GM23338 (cell line): ENCODE measurements around the gene MBNL1. TPM values are rescaled to one million over a fixed set of nuclear protein-coding genes. Genes with fewer than 3 reads are reported as not detected.

ENCODE experiments used
- ATAC-seq: fragments of 200-7000 bp; cut with Tn5 transposase; 3 replicates; pipeline ENCODE4 v1.9.1; 2020
- DNase-seq: peaks from one replicate; pipeline ENCODE4 v3.0.0-alpha.2; 2015; ENCODE audit warnings: low spot score
- H2AFZ ChIP-seq: fragments of 200-600 bp; sonication (generic); 2 replicates; pipeline ENCODE4 v1.8.0; 2016; ENCODE audit warnings: antibody characterized with exemption, mild to moderate bottlenecking, moderate library complexity
- H3F3A ChIP-seq: fragments of 200-600 bp; sonication (generic); replicated peaks from 2 replicates; pipeline ENCODE4 v1.8.0; 2017; ENCODE audit warnings: antibody characterized with exemption, mixed run types, low read depth
- H3K27ac ChIP-seq: fragments of 200-600 bp; sonication (generic); 2 replicates; pipeline ENCODE4 v1.6.1; 2016; ENCODE audit warnings: low read depth
- H3K27me3 ChIP-seq: fragments of 200-600 bp; sonication (generic); 2 replicates; pipeline ENCODE4 v1.8.0; 2016; ENCODE audit warnings: mild to moderate bottlenecking, mixed run types, moderate library complexity; ENCODE audit not compliant: insufficient read depth
- H3K36me3 ChIP-seq: fragments of 200-600 bp; sonication (generic); 2 replicates; pipeline ENCODE4 v1.8.0; 2016; ENCODE audit warnings: mild to moderate bottlenecking; ENCODE audit not compliant: insufficient read depth
- H3K4me1 ChIP-seq: fragments of 200-600 bp; sonication (generic); 2 replicates; pipeline ENCODE4 v1.8.0; 2016; ENCODE audit warnings: mild to moderate bottlenecking, moderate library complexity; ENCODE audit not compliant: insufficient read depth
- H3K4me2 ChIP-seq: fragments of 200-600 bp; sonication (generic); 2 replicates; pipeline ENCODE4 v1.7.1; 2017; ENCODE audit warnings: mixed run types
- H3K4me3 ChIP-seq: fragments of 200-600 bp; sonication (generic); 2 replicates; pipeline ENCODE4 v1.6.1; 2016; ENCODE audit warnings: mixed run types
- H3K79me2 ChIP-seq: fragments of 200-600 bp; sonication (generic); replicated peaks from 2 replicates; pipeline ENCODE4 v1.8.0; 2017; ENCODE audit warnings: mild to moderate bottlenecking; ENCODE audit not compliant: insufficient read depth
- H3K9me2 ChIP-seq: fragments of 200-600 bp; sonication (generic); 2 replicates; pipeline ENCODE4 v1.8.0; 2017; ENCODE audit not compliant: insufficient read depth
- H4K20me1 ChIP-seq: fragments of 200-600 bp; sonication (generic); replicated peaks from 2 replicates; pipeline ENCODE4 v1.8.0; 2017; ENCODE audit warnings: mild to moderate bottlenecking; ENCODE audit not compliant: insufficient read depth
- H3K27ac Mint-ChIP-seq: 2 replicates; pipeline ENCODE4 v1.8.0; 2020; ENCODE audit warnings: inconsistent platforms, mild to moderate bottlenecking, moderate library complexity, mixed read lengths
- H3K27me3 Mint-ChIP-seq: 3 replicates; pipeline ENCODE4 v1.8.0; 2022; ENCODE audit warnings: low read depth, mild to moderate bottlenecking, moderate library complexity, mixed read lengths, inconsistent platforms; ENCODE audit not compliant: insufficient read depth, poor library complexity
- H3K36me3 Mint-ChIP-seq: 3 replicates; pipeline ENCODE4 v1.8.0; 2021; ENCODE audit warnings: low read depth, mild to moderate bottlenecking, inconsistent platforms, moderate library complexity, mixed read lengths
- H3K4me1 Mint-ChIP-seq: 3 replicates; pipeline ENCODE4 v1.8.0; 2020; ENCODE audit warnings: mild to moderate bottlenecking, inconsistent platforms, mixed read lengths
- H3K4me3 Mint-ChIP-seq: 3 replicates; pipeline ENCODE4 v1.8.0; 2021; ENCODE audit warnings: moderate library complexity, mild to moderate bottlenecking, inconsistent platforms, mixed read lengths
- H3K9me3 Mint-ChIP-seq: 3 replicates; pipeline ENCODE4 v1.8.0; 2020; ENCODE audit warnings: moderate library complexity, mild to moderate bottlenecking, inconsistent platforms, mixed read lengths
- CTCF ChIP-seq, 2 experiments: fragments of 200-600 bp in 1 of 2; sonication (generic) in 1 of 2; conservative IDR thresholded peaks; 2 replicates each; pipeline versions ENCODE4 v1.5.1 to v1.6.1; 2016 to 2017; ENCODE audit warnings: antibody characterized with exemption in 2 of 2, low read depth in 2 of 2, mild to moderate bottlenecking in 2 of 2, moderate library complexity in 1 of 2
- EZH2 ChIP-seq: fragments of 200-600 bp; sonication (generic); IDR thresholded peaks from one replicate; pipeline ENCODE4 v1.8.0; 2017; ENCODE audit warnings: antibody characterized with exemption, mild to moderate bottlenecking, low read depth; ENCODE audit not compliant: unreplicated experiment
- ZNF331 ChIP-seq: fragments of 250-450 bp; sonication (Bioruptor Pico); IDR thresholded peaks from 2 replicates; pipeline ENCODE4 v1.5.0; 2020; ENCODE audit warnings: low read depth, mild to moderate bottlenecking, moderate library complexity
- ZNF462 ChIP-seq: fragments of 250-450 bp; sonication (Bioruptor Pico); IDR thresholded peaks from 2 replicates; pipeline ENCODE4 v1.5.0; 2020; ENCODE audit warnings: mild to moderate bottlenecking, moderate library complexity
- polyA plus RNA-seq: library from polyadenylated mRNA; unstranded; fragments of >200 nt; fragmentation: Nextera tagmentation; extraction: Ambion mirVana; gene quantifications from 2 replicates; pipeline ENCODE4 v1.2.1, GENCODE V29; 2016
- total RNA-seq: library from RNA; depleted of rRNA; stranded (reverse); fragments of >200 nt; shearing (Covaris generic); gene quantifications from 2 replicates; pipeline ENCODE4 v1.2.3, GENCODE V29; 2014

MBNL1 gene
- total and polyA plus RNA-seq, 2 experiments from 2014 or later, result 9.4 to 23.2 TPM

DNA sequence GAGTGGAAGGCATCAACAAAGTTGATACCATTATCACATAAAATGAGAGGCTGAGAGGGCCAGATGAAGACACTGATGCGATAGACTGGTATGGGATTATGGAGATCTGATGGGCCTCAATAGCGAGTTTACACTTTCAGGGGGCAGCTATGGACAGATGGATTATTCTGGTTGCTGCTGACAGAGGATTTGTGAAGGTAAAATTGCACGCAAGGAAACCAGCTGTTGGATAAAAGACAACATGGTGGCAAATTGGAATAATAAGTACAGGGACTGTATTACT, 203.9 kb downstream of the MBNL1 start (continued):
- TF ChIP-seq CTCF (conservative IDR thresholded peaks at IDR 0.05; ENCODE audit: low read depth in 2 of 2) (no peak), ZNF331 (CRISPR knock-in tag) (no peak), ZNF462 (CRISPR knock-in tag) (no peak)

DNA sequence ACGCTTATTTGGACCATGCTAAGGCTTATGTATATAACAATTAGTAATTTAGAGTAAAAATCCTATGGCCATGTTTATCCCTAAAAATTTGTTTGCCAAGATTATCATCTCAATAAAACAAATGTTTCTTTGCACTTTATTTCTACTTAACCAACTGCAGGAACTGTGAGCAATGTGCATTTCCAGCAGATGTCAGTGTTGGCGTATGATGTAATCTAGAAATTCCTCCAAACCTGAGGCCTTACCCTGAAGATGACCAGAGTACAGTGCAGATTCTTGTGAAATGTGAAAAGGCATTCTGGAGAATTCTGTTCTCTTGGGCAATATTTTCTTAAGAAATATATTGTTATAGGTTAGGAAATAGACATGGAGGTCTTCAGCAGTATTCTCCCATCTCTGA, 205.9 kb downstream of the MBNL1 start:
- no peaks in the 10 kb centered on the region for H3K27me3 Mint-ChIP-seq
- Histone ChIP-seq H3K27ac (no peak overlapping the region), H3K36me3 (no peaks in the 10 kb centered on the region), H2AFZ (no peak overlapping the region), H3K27me3 (no peaks in the 10 kb centered on the region), H3K4me3 (no peak overlapping the region), H4K20me1 (no peaks in the 10 kb centered on the region), H3K4me2 (no peak overlapping the region), H3K9me2 (no peaks in the 10 kb centered on the region), H3K4me1 (no peaks in the 10 kb centered on the region), H3K79me2 (no peaks in the 10 kb centered on the region), H3F3A (no peaks in the 10 kb centered on the region)
- DNase-seq (peak; percentile 75), ATAC-seq (peak; percentile 62)
- TF ChIP-seq ZNF331 (CRISPR knock-in tag), result no peak
- peak; percentile 84 to 89 for TF ChIP-seq CTCF (conservative IDR thresholded peaks at IDR 0.05; ENCODE audit: low read depth in 2 of 2)
- TF ChIP-seq EZH2, result no peak
- no peak overlapping the region for H3K4me3 Mint-ChIP-seq
- peaks cover 6% of the 10 kb centered on the region; the same call in 1 of the 3 replicates for H3K9me3 Mint-ChIP-seq
- peaks cover 3% of the 10 kb centered on the region; the same call in 2 of the 3 replicates for H3K4me1 Mint-ChIP-seq
- H3K27ac Mint-ChIP-seq, result no peak overlapping the region
- peaks cover 5% of the 10 kb centered on the region; the same call in 1 of the 3 replicates for H3K36me3 Mint-ChIP-seq
